Activated naive CD8-positive, alpha-beta T cell treated with anti-CD3 and anti-CD28 coated beads for 36 hours (primary cell): Measurements from ENCODE around the gene ZNF180. TPM values are rescaled to one million over a fixed set of nuclear protein-coding genes. Genes with fewer than 3 reads are reported as not detected.
"Not testable (repeated sequence)": the region's sequence is repeated elsewhere in the genome, so short reads cannot be mapped to it uniquely, and the experiment has no call there.

ENCODE experiments used
- DNase-seq: peaks from one replicate; pipeline ENCODE4 v3.0.0; 2021
- H3K27ac Mint-ChIP-seq: one replicate; pipeline ENCODE4 v1.8.0; 2022; ENCODE audit warnings: mild to moderate bottlenecking, moderate library complexity, mixed read lengths
- H3K27me3 Mint-ChIP-seq: one replicate; pipeline ENCODE4 v1.8.0; 2022; ENCODE audit warnings: mild to moderate bottlenecking, mixed read lengths
- H3K36me3 Mint-ChIP-seq: one replicate; pipeline ENCODE4 v1.8.0; 2021; ENCODE audit warnings: mild to moderate bottlenecking, mixed read lengths
- H3K4me1 Mint-ChIP-seq: one replicate; pipeline ENCODE4 v1.8.0; 2021; ENCODE audit warnings: mixed read lengths
- H3K4me3 Mint-ChIP-seq: one replicate; pipeline ENCODE4 v1.8.0; 2022; ENCODE audit warnings: mild to moderate bottlenecking, moderate library complexity, mixed read lengths
- H3K9me3 Mint-ChIP-seq: one replicate; pipeline ENCODE4 v1.8.0; 2022; ENCODE audit warnings: mixed read lengths
- total RNA-seq, 2 experiments: library from RNA; stranded (reverse); gene quantifications; one replicate each; pipeline ENCODE4 v1.2.3, GENCODE V29; 2021

ZNF180 gene
- total RNA-seq, 2 experiments from 2014 or later: 9.9 to 10.2 TPM

DNA sequence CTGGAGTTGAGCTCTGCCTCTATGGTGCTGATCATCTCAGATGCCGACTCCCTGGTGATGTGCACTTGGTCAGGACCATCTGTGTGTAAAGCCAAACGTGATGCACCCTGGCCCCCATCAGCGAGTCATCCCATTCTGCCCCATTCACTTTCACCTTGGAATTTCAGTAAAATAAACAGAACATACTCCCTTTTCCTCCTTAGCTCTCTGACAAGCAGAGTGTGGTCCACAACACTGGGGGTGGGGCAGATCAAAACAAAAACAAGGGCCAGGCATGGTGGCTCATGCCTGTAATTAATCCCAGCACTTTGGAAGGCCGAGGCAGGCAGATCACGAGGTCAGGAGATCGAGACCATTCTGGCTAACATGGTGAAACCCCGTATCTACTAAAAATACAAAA, 16.8 kb upstream of the ZNF180 start:
- Mint-ChIP-seq H3K4me1 (no peaks in the 10 kb centered on the region), H3K27ac (no peak overlapping the region), H3K4me3 (no peak overlapping the region), H3K9me3 (peaks cover 4% of the 10 kb centered on the region), H3K36me3 (no peaks in the 10 kb centered on the region), H3K27me3 (peaks cover 7% of the 10 kb centered on the region)
- DNase-seq: no peak

DNA sequence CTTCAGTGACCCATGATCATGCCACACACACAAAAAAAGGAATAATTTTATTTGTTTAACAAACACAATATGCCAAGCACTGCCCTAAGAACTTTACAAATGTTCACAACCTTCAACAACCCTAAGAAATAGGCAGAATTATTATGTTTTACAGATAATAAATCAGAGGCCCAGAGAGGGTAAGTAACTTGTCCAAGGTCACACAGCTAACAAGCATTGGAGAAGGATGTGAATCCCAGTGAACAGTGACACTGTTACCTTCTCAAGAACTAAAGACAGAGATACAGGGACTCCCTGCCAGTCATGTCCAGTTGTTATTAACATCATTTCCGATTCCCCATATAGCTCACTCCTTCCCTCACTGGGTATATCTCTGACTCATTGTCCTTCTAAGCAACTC, 15.6 kb upstream of the ZNF180 start:
- H3K4me1 Mint-ChIP-seq: no peaks in the 10 kb centered on the region
- peaks cover 7% of the 10 kb centered on the region for H3K27me3 Mint-ChIP-seq
- no peak overlapping the region for H3K4me3 Mint-ChIP-seq
- H3K9me3 Mint-ChIP-seq: peaks cover 4% of the 10 kb centered on the region
- no peak overlapping the region for H3K27ac Mint-ChIP-seq
- no peak for DNase-seq
- no peaks in the 10 kb centered on the region for H3K36me3 Mint-ChIP-seq

DNA sequence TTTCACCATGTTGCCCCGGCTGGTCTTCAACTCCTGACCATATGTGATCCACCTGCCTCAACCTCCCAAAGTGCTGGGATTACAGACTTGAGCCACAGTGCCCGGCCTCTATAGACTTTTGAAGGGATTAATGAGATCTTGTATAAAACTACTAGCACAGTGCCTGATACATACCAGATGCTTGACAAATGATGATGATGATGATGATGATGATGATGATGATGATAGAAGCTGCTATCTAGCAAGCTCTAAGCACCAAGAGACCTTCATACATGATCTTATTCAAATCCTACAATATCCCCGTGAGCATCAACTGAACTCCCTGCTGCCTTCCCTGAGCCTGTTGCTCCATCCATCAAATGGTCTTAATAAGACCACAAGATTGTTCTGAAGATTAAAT, 14.7 kb upstream of the ZNF180 start:
- DNase-seq: no peak
- Mint-ChIP-seq H3K4me1 (no peaks in the 10 kb centered on the region), H3K27me3 (peaks cover 15% of the 10 kb centered on the region), H3K27ac (no peak overlapping the region), H3K36me3 (no peaks in the 10 kb centered on the region), H3K9me3 (peaks cover 11% of the 10 kb centered on the region), H3K4me3 (no peak overlapping the region)

DNA sequence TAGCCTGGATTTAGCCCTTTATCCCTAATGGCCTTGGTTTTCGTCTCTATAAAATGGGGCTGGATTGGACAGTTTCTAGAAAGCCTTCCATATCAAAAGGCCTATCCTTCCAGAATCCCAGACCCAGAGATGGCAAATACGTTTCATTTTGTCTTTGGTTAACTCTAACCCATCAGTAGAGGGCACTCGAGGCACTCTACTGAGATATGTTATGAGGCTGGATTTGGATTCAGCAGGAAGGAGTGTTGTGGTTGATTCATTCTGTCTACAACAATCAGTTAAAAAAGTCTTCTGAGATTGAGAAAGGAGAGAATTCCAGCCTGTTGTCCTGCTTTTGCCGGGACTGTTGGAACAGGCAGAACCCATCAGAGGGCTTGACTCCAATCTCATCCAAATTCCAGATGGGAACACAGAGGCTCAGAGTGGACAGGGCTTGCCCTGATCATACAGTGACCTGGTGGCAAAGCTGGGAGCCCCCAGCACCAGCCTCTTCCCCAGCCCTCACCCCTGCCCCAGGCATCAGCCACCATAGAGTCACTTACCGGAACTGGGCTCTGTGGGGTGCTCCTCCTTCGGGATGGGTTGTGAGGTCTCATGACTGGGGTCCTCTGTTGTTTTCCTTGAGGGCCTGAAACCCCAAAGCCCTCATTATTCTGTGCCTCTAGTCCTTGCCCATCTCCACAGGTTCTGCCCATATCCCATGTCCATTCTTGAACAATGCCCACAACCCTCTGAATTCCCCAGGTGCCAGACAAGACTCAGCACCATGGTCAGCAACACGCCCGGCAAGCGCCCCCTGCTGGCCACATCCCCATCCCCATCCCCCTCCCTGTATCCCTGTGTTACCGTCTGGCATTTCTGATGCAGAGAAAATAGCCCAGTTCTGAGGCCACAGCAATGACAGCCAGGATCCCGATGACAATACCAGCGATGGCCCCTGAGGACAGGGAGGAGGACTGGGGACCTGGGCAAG, 12.3 kb upstream of the ZNF180 start:
- Mint-ChIP-seq H3K4me1 (no peaks in the 10 kb centered on the region), H3K36me3 (peaks cover 5% of the 10 kb centered on the region), H3K27ac (no peak overlapping the region), H3K9me3 (peaks cover 24% of the 10 kb centered on the region), H3K27me3 (peaks cover 33% of the 10 kb centered on the region), H3K4me3 (no peak overlapping the region)
- DNase-seq: peak; percentile 24

DNA sequence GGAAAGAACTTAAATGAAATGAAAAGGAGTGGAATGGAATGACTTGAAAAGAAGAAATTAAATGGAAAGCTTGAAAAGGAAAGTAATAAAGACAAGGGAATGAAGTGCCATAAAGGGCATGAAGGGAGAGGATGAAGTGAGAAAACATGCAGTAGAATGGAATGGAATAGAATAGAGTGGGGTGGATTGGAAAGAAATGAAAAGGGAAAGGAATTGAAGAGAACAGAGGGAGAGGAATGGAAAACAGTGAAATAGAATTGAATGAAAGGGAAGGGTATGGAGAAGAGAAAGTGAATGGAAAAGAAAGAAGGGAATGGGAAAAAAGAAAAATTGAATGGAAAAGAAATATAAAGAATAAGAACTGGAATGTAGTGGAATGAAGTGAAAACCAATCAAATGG, 9.2 kb upstream of the ZNF180 start:
- Mint-ChIP-seq H3K4me3 (no peak overlapping the region), H3K27ac (no peak overlapping the region), H3K9me3 (peaks cover 29% of the 10 kb centered on the region), H3K4me1 (peaks cover under 1% of the 10 kb centered on the region), H3K36me3 (peaks cover 11% of the 10 kb centered on the region), H3K27me3 (peaks cover 62% of the 10 kb centered on the region)
- no peak for DNase-seq

DNA sequence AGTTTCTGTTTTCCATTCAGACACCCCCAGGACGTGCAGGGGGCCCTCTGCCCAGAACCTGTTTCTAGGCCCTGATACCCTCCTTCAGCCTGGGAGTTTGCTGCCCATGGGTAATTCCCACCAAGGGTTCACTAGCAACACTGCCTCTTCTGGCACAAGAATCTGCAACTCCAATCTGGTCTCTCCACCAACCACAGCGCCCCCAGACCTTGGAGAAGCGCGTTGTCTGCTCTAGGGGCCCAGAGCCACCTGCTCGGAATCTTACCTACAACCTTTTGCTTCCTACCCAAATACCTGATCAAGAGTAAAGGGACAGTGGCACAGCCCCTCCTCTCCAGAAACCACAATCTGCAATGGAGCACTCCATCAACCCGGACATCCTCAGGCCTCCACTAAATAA, 763 bp downstream of the ZNF180 start:
- H3K9me3 Mint-ChIP-seq: peaks cover 55% of the 10 kb centered on the region
- DNase-seq: peak; percentile 17

DNA sequence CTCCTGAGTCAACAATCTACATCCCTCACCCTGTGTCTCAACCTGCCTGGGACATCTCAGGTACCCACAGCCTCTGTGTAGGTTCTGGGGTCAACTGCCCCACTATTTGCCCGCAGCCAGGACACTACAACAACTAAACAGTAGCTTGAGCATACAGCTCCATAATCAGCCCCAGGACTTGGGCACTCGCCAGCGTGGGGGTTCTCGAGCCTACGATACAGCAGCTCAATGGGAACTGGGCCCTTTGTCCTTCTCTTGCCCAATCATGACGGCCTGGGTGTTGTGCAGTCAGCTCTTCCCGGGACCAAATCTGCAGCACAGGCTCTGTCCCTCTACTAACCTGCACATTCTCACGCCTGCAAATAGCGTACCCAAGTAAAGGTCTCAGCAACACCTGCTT, 1.3 kb downstream of the ZNF180 start:
- Mint-ChIP-seq H3K4me3 (peak overlapping the region; percentile 96), H3K4me1 (peaks cover 22% of the 10 kb centered on the region), H3K9me3 (peaks cover 60% of the 10 kb centered on the region), H3K36me3 (peaks cover 69% of the 10 kb centered on the region), H3K27me3 (peaks cover under 1% of the 10 kb centered on the region), H3K27ac (no peak overlapping the region)
- DNase-seq: no peak

More for the DNA sequence above, 763 bp downstream of the ZNF180 start:
- Mint-ChIP-seq H3K4me3 (peak overlapping the region; percentile 96), H3K4me1 (peaks cover 23% of the 10 kb centered on the region), H3K27me3 (peaks cover 6% of the 10 kb centered on the region), H3K27ac (peak overlapping the region; percentile 90), H3K36me3 (peaks cover 63% of the 10 kb centered on the region)

DNA sequence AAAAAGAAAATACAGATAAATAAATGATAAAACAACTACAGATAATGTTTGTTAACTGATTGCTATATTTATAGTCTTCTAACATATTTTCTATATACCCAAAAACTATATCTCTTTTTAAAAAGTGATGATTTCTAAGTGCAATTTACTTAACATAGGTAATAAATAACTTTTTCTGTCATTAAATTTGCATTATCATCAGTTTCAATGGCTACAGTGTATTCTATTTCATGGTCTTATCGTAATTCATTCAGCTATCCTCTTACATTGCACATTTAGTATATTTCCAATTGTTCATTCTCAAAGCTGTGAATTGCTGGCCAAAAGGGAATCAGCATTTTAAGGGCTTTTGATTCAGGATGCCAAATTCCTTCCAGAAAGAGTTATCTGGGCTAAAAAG, 3.6 kb downstream of the ZNF180 start:
- Mint-ChIP-seq H3K9me3 (peaks cover 67% of the 10 kb centered on the region), H3K36me3 (peaks cover 89% of the 10 kb centered on the region), H3K4me3 (no peak overlapping the region), H3K27ac (no peak overlapping the region), H3K4me1 (peaks cover 22% of the 10 kb centered on the region), H3K27me3 (no peaks in the 10 kb centered on the region)
- DNase-seq: no peak

DNA sequence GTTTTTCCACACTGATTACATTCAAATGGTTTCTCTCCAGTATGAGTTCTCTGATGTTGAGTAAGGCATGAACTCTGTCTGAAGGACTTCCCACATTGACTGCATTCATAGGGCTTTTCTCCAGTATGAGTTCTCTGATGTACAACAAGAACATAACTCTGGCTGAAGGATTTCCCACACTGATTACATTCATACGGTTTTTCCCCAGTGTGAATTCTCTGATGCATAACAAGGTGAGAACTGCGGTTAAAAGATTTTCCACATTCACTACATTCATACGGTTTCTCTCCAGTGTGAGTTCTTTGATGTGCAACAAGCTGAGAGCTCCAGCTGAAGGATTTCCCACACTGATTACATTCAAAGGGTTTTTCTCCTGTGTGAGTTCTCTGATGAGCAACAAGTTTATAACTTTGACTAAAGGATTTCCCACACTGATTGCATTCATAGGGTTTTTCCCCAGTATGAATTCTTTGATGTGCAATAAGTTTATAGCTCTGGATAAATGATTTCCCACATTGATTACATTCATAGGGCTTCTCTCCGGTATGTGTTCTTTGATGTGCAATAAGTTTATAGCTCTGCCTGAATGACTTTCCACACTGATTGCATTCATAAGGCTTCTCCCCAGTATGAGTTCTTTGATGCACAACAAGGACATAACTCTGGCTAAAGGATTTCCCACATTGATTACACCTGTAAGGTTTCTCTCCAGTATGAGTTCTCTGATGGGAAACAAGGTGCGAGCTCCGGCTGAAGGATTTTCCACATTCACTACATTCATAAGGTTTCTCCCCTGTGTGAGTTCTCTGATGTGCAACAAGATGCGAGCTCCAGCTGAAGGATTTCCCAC, 23.5 kb downstream of the ZNF180 start:
- Mint-ChIP-seq H3K4me1 (no peaks in the 10 kb centered on the region), H3K27ac (peak overlapping the region; percentile 74), H3K9me3 (peaks cover 72% of the 10 kb centered on the region)

DNA sequence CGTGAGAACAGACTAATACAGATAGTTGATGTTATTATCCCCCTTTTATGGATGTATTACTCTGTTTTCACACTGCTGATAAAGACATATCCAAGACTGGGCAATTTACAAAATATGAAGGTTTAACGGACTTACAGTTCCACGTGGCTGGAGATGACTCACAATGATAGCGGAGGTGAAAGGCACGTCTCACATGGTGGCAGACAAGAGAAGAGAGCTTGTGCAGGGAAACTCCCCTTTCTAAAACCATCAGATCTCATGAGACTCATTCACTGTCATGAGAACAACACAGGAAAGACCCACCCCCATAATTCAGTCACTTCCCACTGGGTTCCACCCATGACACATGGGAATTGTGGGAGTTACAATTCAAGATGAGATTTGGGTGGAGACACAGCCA, 31.6 kb downstream of the ZNF180 start:
- H3K4me3 Mint-ChIP-seq, H3K4me1 Mint-ChIP-seq, DNase-seq, H3K27me3 Mint-ChIP-seq, H3K27ac Mint-ChIP-seq: not testable (repeated sequence)
- H3K36me3 Mint-ChIP-seq: peaks cover 46% of the 10 kb centered on the region
- H3K9me3 Mint-ChIP-seq: peaks cover 78% of the 10 kb centered on the region

More for the DNA sequence above, 23.5 kb downstream of the ZNF180 start:
- DNase-seq: no peak
- no peaks in the 10 kb centered on the region for H3K27me3 Mint-ChIP-seq
- H3K4me3 Mint-ChIP-seq: peak overlapping the region; percentile 43
- peaks cover 91% of the 10 kb centered on the region for H3K36me3 Mint-ChIP-seq

DNA sequence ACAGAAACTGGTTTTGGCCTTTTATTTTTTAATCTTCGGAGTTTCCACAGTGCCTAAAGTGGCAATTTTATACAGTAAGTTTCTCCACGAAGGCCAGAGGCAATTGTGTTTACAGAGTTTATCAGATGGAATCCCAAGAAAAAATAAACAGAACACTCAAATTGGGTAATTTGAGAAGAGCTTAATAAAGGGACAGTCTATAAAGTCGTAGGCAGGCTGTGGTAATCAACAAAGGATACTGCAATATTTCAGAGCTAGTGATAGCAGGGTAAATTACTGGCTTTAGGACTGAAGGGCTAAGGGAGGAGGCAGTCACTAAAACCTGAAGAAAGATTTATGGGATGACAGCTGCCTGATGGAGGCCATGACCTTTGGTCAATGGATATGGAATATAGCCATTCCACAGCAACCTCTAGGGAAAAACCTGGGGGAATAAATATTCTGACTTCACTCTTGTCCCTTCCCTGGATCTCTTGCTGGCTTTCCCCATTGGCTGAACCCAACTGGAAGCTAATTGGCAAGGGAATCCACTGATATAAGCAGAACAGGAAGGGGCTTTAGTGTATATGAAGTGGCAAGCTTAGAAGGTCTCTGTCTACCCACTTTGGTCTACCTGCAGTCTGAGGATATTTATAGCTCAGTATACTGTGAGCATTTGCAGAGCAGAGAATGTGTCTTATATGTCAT, 37.6 kb downstream of the ZNF180 start:
- not testable (repeated sequence) for H3K4me1 Mint-ChIP-seq, H3K27me3 Mint-ChIP-seq, DNase-seq, H3K27ac Mint-ChIP-seq, H3K4me3 Mint-ChIP-seq
- H3K9me3 Mint-ChIP-seq: peaks cover 45% of the 10 kb centered on the region
- H3K36me3 Mint-ChIP-seq: peaks cover 16% of the 10 kb centered on the region

DNA sequence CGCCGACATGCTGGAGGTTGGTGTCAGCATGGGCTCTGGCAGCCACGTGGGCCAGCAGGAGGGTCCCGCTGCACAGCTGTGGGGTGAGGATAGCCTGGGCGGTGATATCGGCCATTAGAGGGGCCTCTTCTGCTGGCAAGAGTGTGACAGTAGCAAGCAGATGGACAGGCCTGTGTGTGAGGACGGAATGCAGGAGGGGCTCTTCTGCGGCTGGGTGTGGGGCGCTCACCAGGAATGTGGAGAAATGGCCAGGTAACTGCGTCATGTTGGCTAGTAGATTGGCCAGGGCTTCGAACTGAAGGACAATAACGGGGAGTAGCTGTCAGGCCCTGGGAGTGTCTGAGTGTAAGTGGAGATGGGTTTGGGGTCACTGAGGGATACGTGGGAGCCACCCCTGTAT, 44.3 kb downstream of the ZNF180 start:
- H3K27me3 Mint-ChIP-seq, H3K4me3 Mint-ChIP-seq, H3K4me1 Mint-ChIP-seq, DNase-seq, H3K27ac Mint-ChIP-seq: not testable (repeated sequence)
- peaks cover 40% of the 10 kb centered on the region for H3K9me3 Mint-ChIP-seq
- peaks cover 24% of the 10 kb centered on the region for H3K36me3 Mint-ChIP-seq

DNA sequence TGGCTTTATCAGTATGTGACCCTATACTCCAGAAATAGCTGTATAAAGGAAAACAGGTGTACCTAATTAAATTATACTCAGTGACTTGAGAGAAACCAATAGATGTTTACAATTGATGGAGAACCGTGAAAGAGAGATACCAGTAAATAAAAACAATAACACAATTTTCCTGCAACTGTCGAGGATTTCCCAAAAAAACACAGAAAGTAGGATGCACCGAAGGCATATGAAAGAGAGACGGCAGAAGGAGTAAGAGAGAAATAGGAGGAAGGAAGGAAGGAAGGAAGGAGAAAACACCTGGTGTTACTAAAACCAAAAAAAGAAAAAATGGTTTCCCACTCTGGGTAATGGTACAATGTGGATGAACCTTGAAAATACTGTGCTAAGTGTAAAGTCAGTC, 45.2 kb downstream of the ZNF180 start:
- Mint-ChIP-seq H3K36me3 (peaks cover 28% of the 10 kb centered on the region), H3K9me3 (peaks cover 45% of the 10 kb centered on the region), H3K27ac (no peak overlapping the region), H3K4me3 (no peak overlapping the region), H3K4me1 (no peaks in the 10 kb centered on the region), H3K27me3 (peaks cover 4% of the 10 kb centered on the region)
- DNase-seq: no peak

DNA sequence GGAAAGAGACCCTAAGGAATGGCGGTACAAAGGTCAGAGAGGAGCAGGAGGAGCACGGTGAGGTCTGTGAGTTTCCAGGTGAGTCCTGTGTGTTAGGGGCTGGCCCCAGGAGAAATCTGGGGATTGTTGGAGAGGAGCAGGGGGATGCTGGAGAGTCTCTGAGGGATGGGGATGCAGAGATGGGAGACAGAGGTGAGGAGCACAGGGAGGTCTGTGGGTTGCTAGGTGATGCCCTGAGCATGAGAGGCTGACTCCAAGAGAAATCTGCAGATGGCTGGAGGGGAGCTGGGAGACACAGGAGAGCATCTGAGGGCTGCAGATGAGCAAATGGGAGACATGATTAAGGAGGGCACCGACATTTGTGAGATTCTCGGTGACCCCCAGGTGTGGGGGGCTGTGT, 48.0 kb downstream of the ZNF180 start:
- peaks cover 52% of the 10 kb centered on the region for H3K9me3 Mint-ChIP-seq
- H3K27ac Mint-ChIP-seq: no peak overlapping the region
- no peak overlapping the region for H3K4me3 Mint-ChIP-seq
- peaks cover 43% of the 10 kb centered on the region for H3K36me3 Mint-ChIP-seq
- DNase-seq: no peak
- peaks cover 4% of the 10 kb centered on the region for H3K27me3 Mint-ChIP-seq
- H3K4me1 Mint-ChIP-seq: peaks cover 6% of the 10 kb centered on the region

DNA sequence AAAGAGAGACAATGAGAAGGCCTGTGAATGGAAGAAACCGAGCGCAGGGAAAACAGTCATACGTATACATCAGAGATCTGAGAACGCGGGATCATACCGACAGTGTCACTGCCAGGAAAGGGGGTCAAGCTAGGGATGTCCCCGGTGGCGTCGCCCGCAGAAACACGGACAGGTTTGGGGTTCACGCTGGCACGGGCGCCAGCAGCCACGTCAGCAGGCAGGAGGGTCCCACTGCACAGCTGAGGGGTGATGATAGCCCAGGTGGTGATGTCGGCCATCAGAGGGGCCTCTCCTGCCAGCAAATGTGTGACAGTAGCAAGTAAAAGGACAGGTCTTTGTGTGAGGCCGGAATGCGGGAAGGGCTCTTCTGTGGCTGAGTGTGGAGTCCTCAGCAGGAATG, 48.6 kb downstream of the ZNF180 start:
- no peak for DNase-seq
- Mint-ChIP-seq H3K36me3 (peaks cover 48% of the 10 kb centered on the region), H3K4me3 (no peak overlapping the region), H3K27me3 (peaks cover 4% of the 10 kb centered on the region), H3K9me3 (peaks cover 56% of the 10 kb centered on the region), H3K4me1 (peaks cover 7% of the 10 kb centered on the region), H3K27ac (no peak overlapping the region)
